Measurements from ENCODE around the gene HDAC3. TPM values are rescaled to one million over a fixed set of nuclear protein-coding genes. Genes with fewer than 3 reads are reported as not detected.
"Not testable (repeated sequence)": the region's sequence is repeated elsewhere in the genome, so short reads cannot be mapped to it uniquely, and the experiment has no call there.

Gene HDAC3
- polyA plus RNA-seq, 1 of the 3 experiments (the other 2 are of a cell fraction): 104 TPM

DNA sequence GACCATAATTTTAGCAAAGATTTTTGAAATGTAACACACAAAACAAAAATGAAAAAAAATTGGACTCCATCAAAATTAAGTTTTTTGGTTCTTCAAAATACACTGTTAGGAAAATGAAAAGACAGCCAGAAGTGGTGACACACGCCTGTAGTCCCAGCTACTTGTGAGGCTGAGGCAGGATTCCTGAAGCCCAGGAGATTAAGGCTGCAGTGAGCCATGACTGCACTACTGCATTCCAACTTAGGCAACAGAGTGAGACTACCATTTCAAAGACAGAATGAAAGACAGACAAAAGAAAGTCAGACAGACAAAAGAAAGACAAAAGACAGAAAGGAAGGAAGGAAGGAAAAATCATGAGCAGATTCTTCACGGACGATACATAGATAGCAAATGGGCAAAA is 25.4 kb downstream of the HDAC3 start:
- Histone ChIP-seq H3K79me2 (ENCODE audit: insufficient read depth) (peaks cover 99% of the 10 kb centered on the region), H3F3A (replicated peaks; ENCODE audit: insufficient read depth) (peaks cover 6% of the 10 kb centered on the region), H3K27ac (ENCODE audit: low read depth in 2 of 2, low read length in 1 of 2) (no peak overlapping the region), H4K20me1 (ENCODE audit: insufficient read depth) (no peaks in the 10 kb centered on the region; the same call in 1 of the 2 replicates), H2AFZ (ENCODE audit: low read depth) (no peak overlapping the region), H3K36me3 (replicated peaks in 1 of 2; ENCODE audit: control insufficient read depth in 1 of 2, insufficient read depth in 2 of 2, low read length in 1 of 2) (peaks cover 4 to 8% of the 10 kb centered on the region in 2 experiments), H3K4me1 (ENCODE audit: control insufficient read depth in 1 of 2, insufficient read depth in 2 of 2, low read depth in 1 of 2, low read length in 1 of 2) (no peaks in the 10 kb centered on the region), H3K9me2 (no peaks in the 10 kb centered on the region), H3K4me2 (no peak overlapping the region), H3K9ac (no peak overlapping the region), H3K4me3 (ENCODE audit: low read depth in 2 of 2, low read length in 1 of 2) (no peak overlapping the region), H3K27me3 (ENCODE audit: insufficient read depth) (no peaks in the 10 kb centered on the region), H3K9me3 (no peaks in the 10 kb centered on the region)
- no peak for DNase-seq
- whole genome bisulfite sequencing (ENCODE audit: low lambda C conversion rate): 97% methylated on average over 3 of the region's 3 CpGs
- TF ChIP-seq MXI1 (IDR thresholded peaks at IDR 0.05; ENCODE audit: low read depth, low read length) (no peak), TCF12 (IDR thresholded peaks at IDR 0.05) (no peak), USF1 (IDR thresholded peaks at IDR 0.05; ENCODE audit: borderline replicate concordance, low read depth) (no peak), FOXM1 (IDR thresholded peaks at IDR 0.05; ENCODE audit: low read depth) (no peak), POLR2AphosphoS5 (IDR thresholded peaks at IDR 0.05; ENCODE audit: low read depth, low read length) (no peak), NRF1 (IDR thresholded peaks at IDR 0.05; ENCODE audit: low read depth, low read length) (no peak), RCOR1 (IDR thresholded peaks at IDR 0.05; ENCODE audit: low read length) (no peak)
- TF ChIP-seq, protein P1, sequence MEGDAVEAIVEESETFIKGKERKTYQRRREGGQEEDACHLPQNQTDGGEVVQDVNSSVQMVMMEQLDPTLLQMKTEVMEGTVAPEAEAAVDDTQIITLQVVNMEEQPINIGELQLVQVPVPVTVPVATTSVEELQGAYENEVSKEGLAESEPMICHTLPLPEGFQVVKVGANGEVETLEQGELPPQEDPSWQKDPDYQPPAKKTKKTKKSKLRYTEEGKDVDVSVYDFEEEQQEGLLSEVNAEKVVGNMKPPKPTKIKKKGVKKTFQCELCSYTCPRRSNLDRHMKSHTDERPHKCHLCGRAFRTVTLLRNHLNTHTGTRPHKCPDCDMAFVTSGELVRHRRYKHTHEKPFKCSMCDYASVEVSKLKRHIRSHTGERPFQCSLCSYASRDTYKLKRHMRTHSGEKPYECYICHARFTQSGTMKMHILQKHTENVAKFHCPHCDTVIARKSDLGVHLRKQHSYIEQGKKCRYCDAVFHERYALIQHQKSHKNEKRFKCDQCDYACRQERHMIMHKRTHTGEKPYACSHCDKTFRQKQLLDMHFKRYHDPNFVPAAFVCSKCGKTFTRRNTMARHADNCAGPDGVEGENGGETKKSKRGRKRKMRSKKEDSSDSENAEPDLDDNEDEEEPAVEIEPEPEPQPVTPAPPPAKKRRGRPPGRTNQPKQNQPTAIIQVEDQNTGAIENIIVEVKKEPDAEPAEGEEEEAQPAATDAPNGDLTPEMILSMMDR (IDR thresholded peaks at IDR 0.05): no peak
- TF ChIP-seq, protein P2, sequence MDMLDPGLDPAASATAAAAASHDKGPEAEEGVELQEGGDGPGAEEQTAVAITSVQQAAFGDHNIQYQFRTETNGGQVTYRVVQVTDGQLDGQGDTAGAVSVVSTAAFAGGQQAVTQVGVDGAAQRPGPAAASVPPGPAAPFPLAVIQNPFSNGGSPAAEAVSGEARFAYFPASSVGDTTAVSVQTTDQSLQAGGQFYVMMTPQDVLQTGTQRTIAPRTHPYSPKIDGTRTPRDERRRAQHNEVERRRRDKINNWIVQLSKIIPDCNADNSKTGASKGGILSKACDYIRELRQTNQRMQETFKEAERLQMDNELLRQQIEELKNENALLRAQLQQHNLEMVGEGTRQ (IDR thresholded peaks at IDR 0.05; ENCODE audit: borderline replicate concordance, low read depth, low read length): no peak
- POLR2A ChIA-PET: no interaction called here
- CTCF ChIA-PET: no interaction called here

- POLR2A ChIA-PET; H3K9me2 ChIP-seq; H3K9ac ChIP-seq; H3K4me2 ChIP-seq; H3K9me3 ChIP-seq; H3K27ac ChIP-seq (ENCODE audit: low read depth in 2 of 2, low read length in 1 of 2); H3F3A ChIP-seq (replicated peaks; ENCODE audit: insufficient read depth); DNase-seq; H3K4me3 ChIP-seq (ENCODE audit: low read depth in 2 of 2, low read length in 1 of 2); H2AFZ ChIP-seq (ENCODE audit: low read depth); H3K36me3 ChIP-seq (replicated peaks in 1 of 2; ENCODE audit: control insufficient read depth in 1 of 2, insufficient read depth in 2 of 2, low read length in 1 of 2); H3K4me1 ChIP-seq (ENCODE audit: control insufficient read depth in 1 of 2, insufficient read depth in 2 of 2, low read depth in 1 of 2, low read length in 1 of 2); H3K27me3 ChIP-seq (ENCODE audit: insufficient read depth); H4K20me1 ChIP-seq (ENCODE audit: insufficient read depth): not testable (repeated sequence)
- H3K79me2 ChIP-seq (ENCODE audit: insufficient read depth): peaks cover 99% of the 10 kb centered on the region
- WGBS (ENCODE audit: low lambda C conversion rate): 96% methylated on average over 7 of the region's 7 CpGs
- CTCF ChIA-PET: interaction anchor here (1.5 to 4.2 kb wide), 2 partner anchors 9 to 18 kb away, joined by 11 to 32 read pairs; partner anchors contain the start of gene DIAPH1
These were observed 26.7 kb downstream of the HDAC3 start for GRCh38 chr5:141609921-141610320.
